AG20443 (cell line): ENCODE data around the gene FOXA3.
"Not testable (repeated sequence)": the region's sequence is repeated elsewhere in the genome, so short reads cannot be mapped to it uniquely, and the experiment has no call there.

Experiments
- DNase-seq: peaks from one replicate; pipeline ENCODE4 v3.0.0; 2012; ENCODE audit warnings: low spot score, mixed read lengths

The FOXA3 gene

GRCh38 chr19:45895519-45895972 is 31.4 kb downstream of the FOXA3 start:
- DNase-seq: no peak

GRCh38 chr19:45895983-45896599 is 32.0 kb downstream of the FOXA3 start:
- not testable (repeated sequence) for DNase-seq

- DNase-seq: no peak
Observed at GRCh38 chr19:45897261-45897812, 33.2 kb downstream of the FOXA3 start.

GRCh38 chr19:45899253-45899652 is 35.1 kb downstream of the FOXA3 start:
- DNase-seq: no peak

GRCh38 chr19:45899919-45900589 is 35.9 kb downstream of the FOXA3 start:
- DNase-seq: no peak

- no peak for DNase-seq
Observed at GRCh38 chr19:45900738-45901431, 36.8 kb downstream of the FOXA3 start.

GRCh38 chr19:45901432-45901911 is 37.3 kb downstream of the FOXA3 start:
- peak; percentile 54 for DNase-seq

- DNase-seq: no peak
Observed at GRCh38 chr19:45901912-45902650, 38.0 kb downstream of the FOXA3 start, which contains the start of gene MYPOP. Gene MYPOP, minus strand, starts transcription at chr19:45902613. Its CDS starts 840 bp downstream, at chr19:45901773.

- peak; percentile 100 for DNase-seq
Observed at GRCh38 chr19:45902651-45903625, 38.8 kb downstream of the FOXA3 start.

- DNase-seq: no peak
Observed at GRCh38 chr19:45905011-45905410, 40.9 kb downstream of the FOXA3 start.

GRCh38 chr19:45906221-45906620 is 42.1 kb downstream of the FOXA3 start:
- DNase-seq: no peak

- no peak for DNase-seq
Observed at GRCh38 chr19:45908956-45909355, 44.8 kb downstream of the FOXA3 start.

- DNase-seq: no peak
Observed at GRCh38 chr19:45911291-45911690, 47.2 kb downstream of the FOXA3 start.

- no peak for DNase-seq
Observed at GRCh38 chr19:45913874-45914830, 50.0 kb downstream of the FOXA3 start, which contains the start of gene NANOS2. Gene NANOS2, minus strand, starts transcription at chr19:45914778. Its CDS starts 85 bp downstream, at chr19:45914693.

- DNase-seq: no peak
Observed at GRCh38 chr19:45917421-45918091, 53.4 kb downstream of the FOXA3 start.

GRCh38 chr19:45918721-45919120 is 54.6 kb downstream of the FOXA3 start:
- DNase-seq: no peak

GRCh38 chr19:45919678-45920077 is 55.6 kb downstream of the FOXA3 start:
- DNase-seq: no peak

- no peak for DNase-seq
Observed at GRCh38 chr19:45920458-45920857, 56.3 kb downstream of the FOXA3 start.

- DNase-seq: no peak
Observed at GRCh38 chr19:45922281-45922680, 58.2 kb downstream of the FOXA3 start.
